Colonic mucosa (tissue), 4 donors: ENCODE data around the gene PAFAH2. TPM values are rescaled to one million over a fixed set of nuclear protein-coding genes. Genes with fewer than 3 reads are reported as not detected.

ENCODE experiments used
- DNase-seq: peaks from one replicate; pipeline ENCODE4 v3.0.0-alpha.2; 2020
- H3K27ac ChIP-seq: fragments of 200-600 bp; one replicate; pipeline ENCODE4 v1.8.0; 2021
- H3K27me3 ChIP-seq: fragments of 200-600 bp; one replicate; pipeline ENCODE4 v1.8.0; 2021
- H3K36me3 ChIP-seq: fragments of 200-600 bp; one replicate; pipeline ENCODE4 v1.8.0; 2021
- H3K4me1 ChIP-seq: fragments of 200-600 bp; one replicate; pipeline ENCODE4 v1.8.0; 2021; ENCODE audit warnings: mild to moderate bottlenecking
- H3K4me3 ChIP-seq: fragments of 200-600 bp; one replicate; pipeline ENCODE4 v1.8.0; 2021
- H3K9ac ChIP-seq, 2 donors: one replicate each; pipeline ENCODE4 v1.7.0; 2013; ENCODE audit warnings: control low read depth in 2 of 2, low read depth in 2 of 2, low read length in 2 of 2
- H3K9me3 ChIP-seq: fragments of 200-600 bp; one replicate; pipeline ENCODE4 v1.8.0; 2021
- intact Hi-C: fragments of 100-400 bp; cut with DNase I; formaldehyde crosslinking; loops from one replicate; pipeline ENCODE4 v1.14.1; 2022
- total RNA-seq, 2 donors: library from RNA; stranded (reverse); fragmentation: NEBNext Ultra II Directional in 1 of 2; extraction: Animal tissue kit (Norgen Biotek cat#: 25700) in 1 of 2; gene quantifications; one replicate each; pipeline ENCODE4 v1.2.1, GENCODE V29; 2021
- TF ChIP-seq, protein P1 (sequence below): fragments of 200-600 bp; IDR thresholded peaks from one replicate; pipeline ENCODE4 v1.8.0; 2022; ENCODE audit warnings: antibody characterized with exemption, mild to moderate bottlenecking
- donor health status: healthy.
- donor health status: DM: no; HTN: no; CAD: no.
- donor health status: DM: no; HTN: no; CAD: no.

Gene PAFAH2
- total RNA-seq, 2 donors from 2014 or later: 34.8 to 40.8 TPM

DNA sequence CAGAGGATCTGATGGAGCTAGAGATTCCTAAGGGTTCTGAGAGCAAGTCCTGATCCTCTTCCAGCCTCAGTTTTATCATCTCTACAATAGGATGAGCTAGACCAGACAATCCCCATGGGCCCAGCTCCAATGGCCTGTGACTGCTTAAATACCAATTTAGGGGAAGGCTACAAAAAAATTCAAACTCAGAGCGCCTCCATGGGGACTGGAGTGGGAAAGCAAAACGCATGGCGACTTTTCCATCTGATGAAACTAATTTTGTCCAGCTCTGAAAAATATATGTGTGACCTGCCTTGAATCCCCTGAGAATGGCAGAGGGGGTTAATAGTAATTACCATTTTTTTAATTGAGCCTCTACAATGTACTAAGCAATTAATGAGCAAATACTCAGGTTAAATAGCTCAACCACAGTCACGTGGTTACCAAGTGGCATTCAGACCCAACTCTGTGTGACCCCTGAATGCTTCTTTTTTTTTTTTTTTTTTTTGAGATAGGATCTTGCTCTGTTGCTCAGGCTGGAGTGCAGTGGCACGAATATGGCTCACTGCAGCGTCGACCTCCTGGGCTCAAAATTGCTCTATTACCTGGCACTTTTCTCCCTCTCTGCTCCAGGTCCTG is 32.1 kb upstream of the PAFAH2 start:
- Histone ChIP-seq H3K4me1 (no peaks in the 10 kb centered on the region), H3K27ac (no peak overlapping the region), H3K4me3 (no peak overlapping the region), H3K9me3 (no peaks in the 10 kb centered on the region), H3K9ac (no peak overlapping the region), H3K36me3 (no peaks in the 10 kb centered on the region), H3K27me3 (no peaks in the 10 kb centered on the region)
- DNase-seq: no peak
- TF ChIP-seq, protein P1, sequence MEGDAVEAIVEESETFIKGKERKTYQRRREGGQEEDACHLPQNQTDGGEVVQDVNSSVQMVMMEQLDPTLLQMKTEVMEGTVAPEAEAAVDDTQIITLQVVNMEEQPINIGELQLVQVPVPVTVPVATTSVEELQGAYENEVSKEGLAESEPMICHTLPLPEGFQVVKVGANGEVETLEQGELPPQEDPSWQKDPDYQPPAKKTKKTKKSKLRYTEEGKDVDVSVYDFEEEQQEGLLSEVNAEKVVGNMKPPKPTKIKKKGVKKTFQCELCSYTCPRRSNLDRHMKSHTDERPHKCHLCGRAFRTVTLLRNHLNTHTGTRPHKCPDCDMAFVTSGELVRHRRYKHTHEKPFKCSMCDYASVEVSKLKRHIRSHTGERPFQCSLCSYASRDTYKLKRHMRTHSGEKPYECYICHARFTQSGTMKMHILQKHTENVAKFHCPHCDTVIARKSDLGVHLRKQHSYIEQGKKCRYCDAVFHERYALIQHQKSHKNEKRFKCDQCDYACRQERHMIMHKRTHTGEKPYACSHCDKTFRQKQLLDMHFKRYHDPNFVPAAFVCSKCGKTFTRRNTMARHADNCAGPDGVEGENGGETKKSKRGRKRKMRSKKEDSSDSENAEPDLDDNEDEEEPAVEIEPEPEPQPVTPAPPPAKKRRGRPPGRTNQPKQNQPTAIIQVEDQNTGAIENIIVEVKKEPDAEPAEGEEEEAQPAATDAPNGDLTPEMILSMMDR: no peak
- intact Hi-C loops: no loop called here

DNA sequence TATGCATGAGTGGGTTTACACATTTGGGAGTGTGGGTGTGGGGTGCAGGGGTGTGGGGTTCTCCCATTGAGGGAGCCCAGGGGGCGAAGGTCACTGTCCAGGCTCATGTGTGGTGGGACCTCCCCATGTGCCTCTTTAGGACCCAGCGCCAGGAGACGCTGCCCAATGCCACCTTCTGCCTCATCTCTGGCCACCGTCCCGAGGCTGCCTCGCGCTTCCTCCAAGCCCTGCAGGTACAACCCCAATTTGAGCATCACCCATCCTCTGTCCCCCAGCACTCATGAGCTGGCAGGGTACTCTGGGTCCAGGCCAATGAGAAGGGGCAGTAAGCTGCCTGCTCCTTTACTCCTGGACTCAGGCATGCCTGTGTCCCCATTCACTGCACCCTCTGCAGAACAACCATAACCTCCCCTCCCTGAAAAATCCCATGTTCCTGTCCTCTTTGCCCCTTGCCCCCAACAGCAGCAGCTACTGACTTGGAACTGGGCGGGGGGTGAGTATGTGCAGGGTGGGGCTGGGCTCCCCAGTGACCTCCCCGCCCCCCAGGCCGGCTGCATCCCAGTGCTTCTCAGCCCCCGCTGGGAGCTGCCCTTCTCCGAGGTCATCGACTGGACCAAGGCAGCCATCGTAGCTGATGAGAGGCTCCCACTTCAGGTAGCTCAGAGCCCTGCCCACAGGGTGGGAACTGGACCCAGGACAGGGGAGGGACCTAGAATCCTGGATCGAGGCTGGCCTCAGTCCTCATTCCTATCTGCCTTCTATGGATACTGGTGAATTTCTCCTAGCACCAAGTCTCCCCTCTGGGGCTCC is 31.4 kb upstream of the PAFAH2 start:
- TF ChIP-seq, protein P1: no peak
- intact Hi-C loops: no loop called here
- Histone ChIP-seq H3K9me3 (no peaks in the 10 kb centered on the region), H3K9ac (no peak overlapping the region), H3K4me3 (no peak overlapping the region), H3K27ac (no peak overlapping the region), H3K36me3 (no peaks in the 10 kb centered on the region), H3K27me3 (no peaks in the 10 kb centered on the region), H3K4me1 (no peaks in the 10 kb centered on the region)
- no peak for DNase-seq

DNA sequence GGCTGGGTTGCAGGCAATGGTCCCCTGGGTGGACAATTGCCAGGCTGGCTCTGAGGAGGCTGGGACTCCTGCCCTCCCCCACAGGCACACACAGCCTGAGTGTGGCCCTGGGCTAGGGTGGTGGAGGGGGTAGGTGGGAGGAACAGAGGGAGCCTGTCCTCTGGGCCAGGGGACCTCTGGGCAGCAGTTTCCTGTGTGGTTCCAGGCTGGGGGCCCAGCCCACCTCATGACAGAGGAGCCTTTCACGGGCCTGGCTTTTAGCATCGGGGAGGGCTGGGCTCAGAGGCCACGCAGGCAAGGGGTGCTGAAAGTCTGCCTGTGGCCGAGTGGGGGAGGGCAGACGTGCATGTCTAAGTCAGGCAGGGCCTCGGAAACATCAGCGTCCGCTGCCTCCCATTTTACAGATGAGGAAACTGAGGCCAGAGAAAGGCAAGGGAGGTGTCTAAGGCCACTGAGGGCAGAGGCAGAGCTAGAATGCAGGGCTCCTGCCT is 30.7 kb upstream of the PAFAH2 start:
- intact Hi-C loops: no loop called here
- DNase-seq: no peak
- TF ChIP-seq, protein P1: no peak
- H3K9ac ChIP-seq: no peak overlapping the region
- H3K27me3 ChIP-seq: no peaks in the 10 kb centered on the region
- H3K9me3 ChIP-seq: no peaks in the 10 kb centered on the region
- H3K4me1 ChIP-seq: no peaks in the 10 kb centered on the region
- no peak overlapping the region for H3K4me3 ChIP-seq
- no peaks in the 10 kb centered on the region for H3K36me3 ChIP-seq
- no peak overlapping the region for H3K27ac ChIP-seq

DNA sequence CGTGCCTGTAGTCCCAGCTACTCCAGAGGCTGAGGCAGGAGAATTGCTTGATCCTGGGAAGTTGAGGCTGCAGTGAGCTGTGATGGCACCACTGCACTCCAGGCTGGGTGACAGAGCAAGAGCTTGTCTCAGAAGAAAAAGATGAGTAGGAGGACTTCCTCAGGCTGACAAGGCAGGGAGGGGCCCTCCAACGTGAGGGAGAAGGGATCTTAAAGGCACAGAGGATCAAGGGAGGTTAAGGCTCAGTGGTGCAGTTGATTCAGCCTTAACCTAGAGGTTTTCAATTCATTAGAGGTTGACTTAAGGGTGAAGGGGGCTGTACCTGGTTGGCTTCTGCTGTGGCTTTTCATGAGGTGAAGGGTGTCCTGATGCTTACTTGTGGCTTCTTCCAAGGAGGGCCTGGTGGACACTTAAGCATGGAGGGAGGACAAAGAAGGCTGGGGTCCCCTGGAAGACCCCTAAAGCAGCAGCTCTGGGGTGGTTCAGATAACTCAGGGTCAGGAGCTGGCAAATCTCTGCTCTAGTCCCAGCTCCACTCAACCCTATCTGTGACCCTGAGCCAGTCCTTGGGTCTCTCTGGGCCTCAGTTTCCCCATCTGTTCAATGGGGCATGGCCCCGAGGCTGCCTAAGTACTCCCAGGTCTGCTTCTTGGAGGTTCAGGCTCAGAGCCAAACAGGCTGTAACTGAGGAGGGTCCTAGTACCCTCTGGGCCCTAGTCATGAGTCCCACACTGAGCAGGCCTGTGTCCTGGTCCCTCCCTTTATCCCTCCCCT is 30.0 kb upstream of the PAFAH2 start:
- H3K4me1 ChIP-seq: no peaks in the 10 kb centered on the region
- H3K4me3 ChIP-seq: no peak overlapping the region
- intact Hi-C loops: no loop called here
- no peak overlapping the region for H3K27ac ChIP-seq
- DNase-seq: no peak
- no peaks in the 10 kb centered on the region for H3K27me3 ChIP-seq
- no peaks in the 10 kb centered on the region for H3K36me3 ChIP-seq
- no peak overlapping the region for H3K9ac ChIP-seq
- TF ChIP-seq, protein P1: no peak
- no peaks in the 10 kb centered on the region for H3K9me3 ChIP-seq

DNA sequence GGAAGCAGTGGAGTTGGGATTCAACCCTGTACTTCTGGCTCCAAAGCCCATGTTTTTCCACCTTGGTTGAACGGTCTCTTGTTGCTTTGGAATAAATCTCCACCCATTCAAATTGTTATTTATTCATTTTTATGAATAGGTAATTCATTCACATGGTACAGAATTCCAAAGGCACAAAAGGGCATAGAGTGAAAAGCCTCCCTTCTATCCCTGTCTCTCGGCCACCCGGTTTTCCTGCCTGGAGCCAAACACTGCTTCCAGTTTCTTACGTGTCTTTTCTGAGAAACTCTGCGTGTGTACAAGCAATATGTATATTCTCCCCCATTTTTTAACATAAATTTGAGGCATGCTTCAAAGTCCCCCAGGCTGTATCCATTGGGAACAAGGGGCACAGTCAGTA is 27.7 kb upstream of the PAFAH2 start:
- Histone ChIP-seq H3K9ac (no peak overlapping the region), H3K4me3 (no peak overlapping the region), H3K27me3 (no peaks in the 10 kb centered on the region), H3K36me3 (no peaks in the 10 kb centered on the region), H3K27ac (no peak overlapping the region), H3K4me1 (no peaks in the 10 kb centered on the region), H3K9me3 (no peaks in the 10 kb centered on the region)
- TF ChIP-seq, protein P1: no peak
- intact Hi-C loops: no loop called here
- DNase-seq: no peak
